HEK293 (cell line): ENCODE results near the gene PMEL.

Experiments
- BCL11B ChIP-seq: fragments of 450-650 bp; formaldehyde crosslinking; IDR thresholded peaks from 2 replicates; pipeline ENCODE4 v1.5.1; 2016; ENCODE audit warnings: low read depth, missing biosample characterization, missing genetic modification characterization
- EGR2 ChIP-seq: fragments of 450-650 bp; formaldehyde crosslinking; IDR thresholded peaks from 2 replicates; pipeline ENCODE4 v1.5.1; 2016; ENCODE audit warnings: low read depth, missing biosample characterization, missing genetic modification characterization
- IKZF3 ChIP-seq: fragments of 450-650 bp; IDR thresholded peaks from 2 replicates; pipeline ENCODE4 v1.5.0; 2018; ENCODE audit warnings: missing biosample characterization, mild to moderate bottlenecking, missing genetic modification characterization, moderate library complexity
- KLF8 ChIP-seq: fragments of 450-650 bp; formaldehyde crosslinking; IDR thresholded peaks from 2 replicates; pipeline ENCODE4 v1.5.1; 2016; ENCODE audit warnings: missing biosample characterization, missing genetic modification characterization
- PRDM10 ChIP-seq: fragments of 450-650 bp; formaldehyde crosslinking; IDR thresholded peaks from 2 replicates; pipeline ENCODE4 v1.5.1; 2016; ENCODE audit warnings: missing biosample characterization, missing genetic modification characterization
- ZBTB17 ChIP-seq: fragments of 450-650 bp; formaldehyde crosslinking; IDR thresholded peaks from 2 replicates; pipeline ENCODE4 v1.5.1; 2016; ENCODE audit warnings: missing biosample characterization, missing genetic modification characterization
- ZIC2 ChIP-seq: fragments of 450-650 bp; formaldehyde crosslinking; IDR thresholded peaks from 2 replicates; pipeline ENCODE4 v1.5.1; 2016; ENCODE audit warnings: missing biosample characterization, missing genetic modification characterization
- ZNF140 ChIP-seq: fragments of 450-650 bp; formaldehyde crosslinking; IDR thresholded peaks from 2 replicates; pipeline ENCODE4 v1.5.1; 2016; ENCODE audit warnings: missing biosample characterization, missing genetic modification characterization
- ZNF248 ChIP-seq: fragments of 450-650 bp; formaldehyde crosslinking; IDR thresholded peaks from 2 replicates; pipeline ENCODE4 v1.5.1; 2017; ENCODE audit warnings: missing biosample characterization, missing genetic modification characterization
- ZNF654 ChIP-seq: fragments of 450-650 bp; formaldehyde crosslinking; IDR thresholded peaks from 2 replicates; pipeline ENCODE4 v1.5.1; 2016; ENCODE audit warnings: low read depth, missing biosample characterization, missing genetic modification characterization
- ZXDB ChIP-seq: fragments of 450-650 bp; formaldehyde crosslinking; IDR thresholded peaks from 2 replicates; pipeline ENCODE4 v1.5.1; 2016; ENCODE audit warnings: missing biosample characterization, missing genetic modification characterization
- TF ChIP-seq, protein P1 (sequence below): fragments of 450-650 bp; formaldehyde crosslinking; IDR thresholded peaks from 2 replicates; pipeline ENCODE4 v1.5.1; 2016; ENCODE audit warnings: missing biosample characterization, missing genetic modification characterization
- TF ChIP-seq, protein P2 (sequence below): fragments of 450-650 bp; formaldehyde crosslinking; IDR thresholded peaks from 2 replicates; pipeline ENCODE4 v1.5.1; 2016; ENCODE audit warnings: missing biosample characterization, missing genetic modification characterization
- TF ChIP-seq, protein P3 (sequence below): fragments of 450-650 bp; IDR thresholded peaks from 2 replicates; pipeline ENCODE4 v1.5.1; 2018; ENCODE audit warnings: missing biosample characterization, missing genetic modification characterization
- TF ChIP-seq, protein P4 (sequence below): fragments of 450-650 bp; IDR thresholded peaks from 2 replicates; pipeline ENCODE4 v1.5.1; 2018; ENCODE audit warnings: missing biosample characterization, mild to moderate bottlenecking, missing genetic modification characterization

Gene PMEL

DNA sequence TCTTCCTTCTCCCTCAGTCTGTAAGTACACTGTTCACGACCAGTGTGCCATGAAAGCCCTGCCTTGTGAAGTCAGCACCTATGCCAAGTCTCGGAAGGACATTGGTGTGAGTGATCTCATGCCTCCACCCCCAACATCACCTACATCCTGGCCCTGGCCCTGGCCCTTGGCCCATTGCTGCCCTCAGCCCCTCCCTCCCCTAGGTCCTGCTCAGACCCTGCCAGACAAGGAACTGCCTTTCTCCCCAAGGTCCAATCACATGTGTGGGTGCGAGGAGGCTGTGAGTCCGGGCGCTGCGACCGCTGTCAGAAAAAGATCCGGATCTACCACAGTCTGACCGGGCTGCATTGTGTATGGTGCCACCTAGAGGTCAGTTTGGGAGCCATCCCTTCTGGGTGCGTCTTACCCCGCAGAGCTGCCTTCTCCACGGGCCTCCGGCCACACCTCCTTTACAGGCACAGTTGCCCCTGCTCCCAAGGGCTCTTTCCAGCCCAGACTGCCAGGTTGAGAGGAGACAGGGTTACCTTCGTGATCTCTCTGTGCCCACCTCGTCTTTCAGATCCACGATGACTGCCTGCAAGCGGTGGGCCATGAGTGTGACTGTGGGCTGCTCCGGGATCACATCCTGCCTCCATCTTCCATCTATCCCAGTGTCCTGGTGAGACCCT is 25.6 kb downstream of the PMEL start (continued):
- TF ChIP-seq, protein P1, sequence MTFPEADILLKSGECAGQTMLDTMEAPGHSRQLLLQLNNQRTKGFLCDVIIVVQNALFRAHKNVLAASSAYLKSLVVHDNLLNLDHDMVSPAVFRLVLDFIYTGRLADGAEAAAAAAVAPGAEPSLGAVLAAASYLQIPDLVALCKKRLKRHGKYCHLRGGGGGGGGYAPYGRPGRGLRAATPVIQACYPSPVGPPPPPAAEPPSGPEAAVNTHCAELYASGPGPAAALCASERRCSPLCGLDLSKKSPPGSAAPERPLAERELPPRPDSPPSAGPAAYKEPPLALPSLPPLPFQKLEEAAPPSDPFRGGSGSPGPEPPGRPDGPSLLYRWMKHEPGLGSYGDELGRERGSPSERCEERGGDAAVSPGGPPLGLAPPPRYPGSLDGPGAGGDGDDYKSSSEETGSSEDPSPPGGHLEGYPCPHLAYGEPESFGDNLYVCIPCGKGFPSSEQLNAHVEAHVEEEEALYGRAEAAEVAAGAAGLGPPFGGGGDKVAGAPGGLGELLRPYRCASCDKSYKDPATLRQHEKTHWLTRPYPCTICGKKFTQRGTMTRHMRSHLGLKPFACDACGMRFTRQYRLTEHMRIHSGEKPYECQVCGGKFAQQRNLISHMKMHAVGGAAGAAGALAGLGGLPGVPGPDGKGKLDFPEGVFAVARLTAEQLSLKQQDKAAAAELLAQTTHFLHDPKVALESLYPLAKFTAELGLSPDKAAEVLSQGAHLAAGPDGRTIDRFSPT (tag by site-specific recombination) = no peak
- TF ChIP-seq ZIC2 (tag by site-specific recombination) = no peak
- TF ChIP-seq, protein P2, sequence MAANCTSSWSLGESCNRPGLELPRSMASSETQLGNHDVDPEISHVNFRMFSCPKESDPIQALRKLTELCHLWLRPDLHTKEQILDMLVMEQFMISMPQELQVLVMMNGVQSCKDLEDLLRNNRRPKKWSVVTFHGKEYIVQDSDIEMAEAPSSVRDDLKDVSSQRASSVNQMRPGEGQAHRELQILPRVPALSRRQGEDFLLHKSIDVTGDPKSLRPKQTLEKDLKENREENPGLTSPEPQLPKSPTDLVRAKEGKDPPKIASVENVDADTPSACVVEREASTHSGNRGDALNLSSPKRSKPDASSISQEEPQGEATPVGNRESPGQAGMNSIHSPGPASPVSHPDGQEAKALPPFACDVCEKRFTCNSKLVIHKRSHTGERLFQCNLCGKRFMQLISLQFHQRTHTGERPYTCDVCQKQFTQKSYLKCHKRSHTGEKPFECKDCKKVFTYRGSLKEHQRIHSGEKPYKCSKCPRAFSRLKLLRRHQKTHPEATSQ (tag by site-specific recombination) = no peak
- peak; percentile 85 for TF ChIP-seq ZXDB (tag by site-specific recombination)
- peak; percentile 80 for TF ChIP-seq ZNF654 (tag by site-specific recombination)
- TF ChIP-seq KLF8 (tag by site-specific recombination) = peak; percentile 43; the same call in 1 of the 2 replicates
- peak; percentile 80 for TF ChIP-seq ZBTB17
- TF ChIP-seq BCL11B (tag by site-specific recombination) = no peak
- TF ChIP-seq ZNF140 (tag by site-specific recombination) = no peak
- no peak for TF ChIP-seq ZNF248 (tag by site-specific recombination)
- TF ChIP-seq EGR2 (tag by site-specific recombination) = peak; percentile 43
- TF ChIP-seq, protein P3, sequence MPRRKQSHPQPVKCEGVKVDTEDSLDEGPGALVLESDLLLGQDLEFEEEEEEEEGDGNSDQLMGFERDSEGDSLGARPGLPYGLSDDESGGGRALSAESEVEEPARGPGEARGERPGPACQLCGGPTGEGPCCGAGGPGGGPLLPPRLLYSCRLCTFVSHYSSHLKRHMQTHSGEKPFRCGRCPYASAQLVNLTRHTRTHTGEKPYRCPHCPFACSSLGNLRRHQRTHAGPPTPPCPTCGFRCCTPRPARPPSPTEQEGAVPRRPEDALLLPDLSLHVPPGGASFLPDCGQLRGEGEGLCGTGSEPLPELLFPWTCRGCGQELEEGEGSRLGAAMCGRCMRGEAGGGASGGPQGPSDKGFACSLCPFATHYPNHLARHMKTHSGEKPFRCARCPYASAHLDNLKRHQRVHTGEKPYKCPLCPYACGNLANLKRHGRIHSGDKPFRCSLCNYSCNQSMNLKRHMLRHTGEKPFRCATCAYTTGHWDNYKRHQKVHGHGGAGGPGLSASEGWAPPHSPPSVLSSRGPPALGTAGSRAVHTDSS (tag by site-specific recombination) = no peak
- TF ChIP-seq, protein P4, sequence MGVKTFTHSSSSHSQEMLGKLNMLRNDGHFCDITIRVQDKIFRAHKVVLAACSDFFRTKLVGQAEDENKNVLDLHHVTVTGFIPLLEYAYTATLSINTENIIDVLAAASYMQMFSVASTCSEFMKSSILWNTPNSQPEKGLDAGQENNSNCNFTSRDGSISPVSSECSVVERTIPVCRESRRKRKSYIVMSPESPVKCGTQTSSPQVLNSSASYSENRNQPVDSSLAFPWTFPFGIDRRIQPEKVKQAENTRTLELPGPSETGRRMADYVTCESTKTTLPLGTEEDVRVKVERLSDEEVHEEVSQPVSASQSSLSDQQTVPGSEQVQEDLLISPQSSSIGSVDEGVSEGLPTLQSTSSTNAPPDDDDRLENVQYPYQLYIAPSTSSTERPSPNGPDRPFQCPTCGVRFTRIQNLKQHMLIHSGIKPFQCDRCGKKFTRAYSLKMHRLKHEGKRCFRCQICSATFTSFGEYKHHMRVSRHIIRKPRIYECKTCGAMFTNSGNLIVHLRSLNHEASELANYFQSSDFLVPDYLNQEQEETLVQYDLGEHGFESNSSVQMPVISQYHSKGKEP (tag by site-specific recombination) = no peak
- TF ChIP-seq PRDM10 (tag by site-specific recombination) = peak; percentile 65
- peak; percentile 18; the same call in 1 of the 2 replicates for TF ChIP-seq IKZF3 (tag by site-specific recombination)
- TF ChIP-seq, all 188 proteins: peak for 34
